HL-60/S4 (cell line): ENCODE measurements around the gene MEF2D.

ENCODE experiments used
- in situ Hi-C: fragments of 300-500 bp; cut with MboI; formaldehyde crosslinking; loops from 2 replicates; pipeline ENCODE4 v1.14.3; 2022; ENCODE audit warnings: low sequenced_read_pairs

The MEF2D gene

DNA sequence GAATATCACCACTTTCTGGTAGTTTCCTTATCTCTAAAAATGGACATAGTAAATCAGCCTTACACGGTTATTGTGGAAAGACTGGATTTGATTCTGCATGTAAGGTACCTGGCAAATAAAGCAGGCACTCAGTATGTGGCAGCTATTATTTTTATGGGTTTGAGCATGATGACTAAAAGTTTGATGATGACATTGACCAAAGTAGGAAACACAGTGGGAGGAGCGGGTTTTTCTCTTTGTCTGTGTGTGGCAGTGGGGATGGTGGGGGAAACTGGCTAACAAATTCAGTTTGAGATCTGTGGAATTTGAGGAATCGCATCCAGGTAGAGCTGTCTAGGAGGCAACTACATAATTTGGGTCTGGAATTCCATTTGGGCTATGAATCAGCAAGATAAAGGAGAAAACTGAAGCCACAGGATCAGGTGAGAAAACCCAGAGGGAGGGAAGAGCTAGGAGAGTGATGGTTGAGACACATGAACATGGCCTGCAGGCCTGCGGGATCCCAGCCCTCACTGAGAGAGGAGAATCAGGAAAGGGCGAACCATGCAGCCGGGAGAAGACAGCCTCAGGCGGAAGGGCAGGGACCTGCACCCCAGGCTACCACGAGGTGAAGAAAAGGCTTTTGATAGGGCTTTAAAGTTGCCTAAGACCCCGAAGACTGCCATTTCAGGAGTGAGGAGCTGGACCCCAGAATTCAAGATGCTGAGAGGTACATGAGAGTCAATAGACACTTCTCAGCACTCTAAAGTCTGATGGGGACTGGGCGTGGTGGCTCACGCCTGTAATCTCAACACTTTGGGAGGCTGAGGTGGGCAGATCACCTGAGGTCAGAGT, 52.2 kb downstream of the MEF2D start:
- in situ Hi-C loops, result no loop called here

GRCh38 chr1:156445789-156446263, 54.7 kb downstream of the MEF2D start:
- in situ Hi-C loops, result no loop called here

DNA sequence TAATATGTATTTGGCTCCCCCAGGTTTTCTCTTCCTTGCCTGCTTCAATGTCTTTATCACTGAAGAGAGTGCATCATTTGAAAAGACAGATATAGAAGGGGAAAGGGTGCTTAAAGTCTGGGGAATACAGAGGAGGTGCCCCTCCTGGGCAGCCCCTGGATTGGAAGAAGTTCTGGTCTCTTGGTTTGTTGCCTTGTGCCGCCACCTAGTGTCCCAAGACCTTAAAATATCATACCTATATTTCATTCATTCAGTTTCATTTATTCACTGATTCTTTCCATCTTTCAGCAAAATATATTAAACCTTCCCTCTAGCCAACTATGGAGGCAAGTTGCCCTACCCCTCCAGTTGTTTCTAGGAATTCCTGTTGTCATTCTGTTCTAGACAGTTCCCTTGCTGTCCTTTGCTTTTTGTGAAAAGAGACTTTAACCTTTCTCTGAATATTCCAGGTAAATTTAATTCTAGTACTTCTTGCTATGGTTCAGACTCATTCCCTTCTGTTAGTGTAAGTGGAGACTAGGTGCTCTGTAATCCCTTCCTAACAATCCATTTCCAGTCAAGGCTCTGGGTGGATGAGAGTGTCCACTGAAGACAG, 56.1 kb downstream of the MEF2D start:
- in situ Hi-C loops, result loop anchor here (5.0 kb wide), 1 partner anchor 62 kb away; no protein-coding TSS in a partner anchor

- in situ Hi-C loops, result loop anchor here (5.0 kb wide), 1 partner anchor 61 kb away; no protein-coding TSS in a partner anchor
These were observed 57.3 kb downstream of the MEF2D start for GRCh38 chr1:156443286-156443685.

DNA sequence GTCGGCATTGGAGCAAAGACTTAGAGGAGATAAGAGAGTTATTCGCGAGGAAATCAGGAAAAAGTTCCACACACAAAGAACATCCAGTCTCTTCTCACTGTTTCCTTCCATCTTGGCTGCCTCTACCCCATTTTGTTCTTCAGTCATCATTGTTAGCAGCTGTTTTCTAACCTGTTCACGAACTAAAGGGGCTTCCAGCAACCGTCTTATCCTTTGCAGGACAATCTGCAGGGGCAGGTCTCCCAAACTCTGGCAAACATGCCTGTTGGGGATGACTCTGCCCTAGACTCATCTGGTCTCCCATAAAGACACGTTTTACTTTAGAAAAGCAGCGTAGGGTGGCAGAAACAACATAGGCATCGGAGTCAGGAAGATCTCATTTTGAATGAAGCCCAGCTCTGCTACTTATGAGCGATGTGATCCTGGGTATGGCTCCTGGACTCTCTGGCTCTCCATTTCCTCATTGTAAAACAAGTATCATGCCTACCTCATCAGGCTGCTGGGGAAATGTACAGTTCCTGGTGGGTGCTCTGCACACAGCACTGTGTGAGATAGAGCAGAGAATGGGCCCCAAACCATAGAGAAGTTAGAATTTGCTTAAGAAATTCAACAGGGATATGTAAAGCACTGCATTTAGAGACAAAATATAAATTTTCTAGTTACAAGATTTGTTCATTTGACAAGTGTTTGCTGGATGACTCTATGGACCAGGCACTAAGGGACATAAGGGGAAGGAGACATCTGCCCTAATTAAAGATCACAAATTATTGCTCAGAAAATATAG, 59.7 kb downstream of the MEF2D start:
- in situ Hi-C loops, result loop anchor here (5.0 kb wide), 1 partner anchor 59 kb away; no protein-coding TSS in a partner anchor

GRCh38 chr1:156439777-156440183, 60.8 kb downstream of the MEF2D start:
- in situ Hi-C loops, result loop anchor here (5.0 kb wide), 1 partner anchor 57 kb away; no protein-coding TSS in a partner anchor

DNA sequence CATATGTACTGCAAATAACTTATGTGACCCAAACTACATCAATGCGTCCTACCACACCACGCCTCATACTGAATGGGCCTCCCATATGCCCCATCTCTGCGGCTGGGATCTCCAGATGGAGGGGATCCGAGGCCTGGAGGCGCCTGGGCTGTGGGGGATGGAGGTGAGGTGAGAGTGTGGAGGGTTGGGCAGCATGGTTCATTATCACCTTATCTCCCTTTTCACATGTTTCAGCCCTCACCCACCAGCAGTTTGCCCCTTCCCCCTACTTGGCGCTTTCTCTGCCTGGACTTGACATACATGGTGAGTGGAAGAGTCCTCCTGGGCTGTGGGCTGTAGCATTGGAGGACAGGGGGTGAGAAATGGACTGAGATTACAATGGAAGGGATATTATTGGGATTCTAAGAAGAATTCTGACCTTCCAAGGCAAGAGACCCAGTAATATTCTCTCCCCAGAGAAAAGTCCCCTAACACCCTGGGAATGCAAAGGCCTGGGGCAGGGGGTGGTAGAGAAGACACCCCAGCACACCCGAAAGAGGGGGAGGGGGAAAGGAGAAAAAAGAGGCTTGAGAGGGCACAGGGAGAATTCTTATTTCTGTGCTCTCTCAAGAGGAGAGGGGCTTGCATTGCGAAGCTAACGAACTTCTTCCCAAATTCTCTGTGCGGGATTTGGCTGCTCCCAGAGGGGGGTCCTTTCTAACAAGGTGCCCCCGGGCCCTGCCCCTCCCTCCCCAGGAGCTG, 61.4 kb downstream of the MEF2D start:
- in situ Hi-C loops, result no loop called here

GRCh38 chr1:156438278-156438987, 62.1 kb downstream of the MEF2D start:
- in situ Hi-C loops, result no loop called here

- in situ Hi-C loops, result no loop called here
These were observed 63.3 kb downstream of the MEF2D start for GRCh38 chr1:156437037-156437867.

DNA sequence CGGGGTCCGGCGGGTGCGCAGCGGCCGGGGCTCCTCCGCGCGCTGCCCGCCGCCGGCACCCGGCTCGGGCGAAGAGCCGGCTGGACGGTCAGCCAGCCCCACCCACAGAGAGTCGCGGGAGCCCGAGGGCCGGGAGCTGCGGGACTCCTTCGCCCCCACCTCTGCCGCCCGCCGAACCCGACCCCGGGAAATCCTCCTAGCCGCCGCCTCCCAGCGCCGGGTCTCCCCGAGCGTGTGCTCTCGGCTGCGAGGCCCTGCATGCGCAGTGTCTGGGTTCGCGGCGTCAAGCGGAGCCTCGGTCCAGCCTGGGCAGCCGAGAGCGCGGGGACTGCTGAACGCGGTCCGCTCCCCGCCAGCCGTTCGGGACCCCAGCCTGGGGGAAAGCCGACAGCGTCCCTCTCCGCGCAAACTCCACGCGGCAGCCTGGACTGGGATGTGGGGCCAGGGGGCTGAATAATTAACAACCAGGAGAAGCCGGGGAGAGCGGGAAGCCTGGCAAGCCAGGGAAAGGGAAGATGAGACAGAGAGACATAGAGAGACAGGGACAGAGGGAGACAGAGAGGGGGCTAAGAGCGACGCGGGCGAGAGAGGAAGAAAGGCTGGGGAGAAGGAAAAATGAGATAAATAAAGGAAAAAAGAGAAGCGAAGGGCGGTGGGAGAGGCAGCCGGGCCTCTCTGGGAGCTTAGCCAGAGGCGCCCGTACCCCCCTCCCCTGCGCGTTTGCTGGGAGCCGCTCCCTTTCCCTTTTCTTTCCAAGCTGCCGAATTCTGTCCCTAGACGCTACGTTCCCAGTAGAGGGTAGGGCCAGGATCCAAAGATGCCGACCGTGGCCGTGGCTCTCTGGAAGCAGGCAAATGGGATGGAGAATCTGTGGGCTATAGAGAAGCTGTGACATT, 64.2 kb downstream of the MEF2D start:
- in situ Hi-C loops, result no loop called here

DNA sequence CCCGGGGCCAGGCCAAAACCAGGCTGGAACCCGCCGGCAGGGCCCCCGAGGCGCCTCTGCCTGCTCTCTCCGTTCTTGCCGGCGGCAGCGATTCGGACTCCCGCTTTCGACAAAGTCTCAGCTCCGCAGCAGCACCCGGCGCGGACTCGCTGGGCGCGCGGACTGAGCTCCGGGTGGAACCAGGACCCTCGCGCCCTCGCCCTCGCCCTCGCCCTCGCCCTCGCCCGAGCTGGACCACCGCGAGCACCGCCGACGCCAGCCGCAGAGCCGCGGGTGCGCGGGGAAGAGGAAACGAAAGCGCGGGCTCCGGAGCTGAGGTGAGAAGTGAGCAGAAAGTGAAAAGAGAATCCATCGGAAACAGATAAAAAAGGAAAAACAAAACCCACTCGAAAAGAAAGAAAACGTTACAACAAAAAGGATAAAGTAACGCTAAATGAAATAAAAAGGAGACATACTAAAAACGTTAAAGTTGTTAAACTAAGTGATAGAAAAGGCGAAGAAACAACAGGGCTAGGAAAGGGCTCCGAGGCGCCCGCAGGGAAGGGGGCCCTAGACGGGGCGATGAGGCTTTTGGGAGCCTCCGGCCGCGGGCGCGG, 64.9 kb downstream of the MEF2D start:
- in situ Hi-C loops, result no loop called here

GRCh38 chr1:156434989-156435544, 65.5 kb downstream of the MEF2D start:
- in situ Hi-C loops, result no loop called here

DNA sequence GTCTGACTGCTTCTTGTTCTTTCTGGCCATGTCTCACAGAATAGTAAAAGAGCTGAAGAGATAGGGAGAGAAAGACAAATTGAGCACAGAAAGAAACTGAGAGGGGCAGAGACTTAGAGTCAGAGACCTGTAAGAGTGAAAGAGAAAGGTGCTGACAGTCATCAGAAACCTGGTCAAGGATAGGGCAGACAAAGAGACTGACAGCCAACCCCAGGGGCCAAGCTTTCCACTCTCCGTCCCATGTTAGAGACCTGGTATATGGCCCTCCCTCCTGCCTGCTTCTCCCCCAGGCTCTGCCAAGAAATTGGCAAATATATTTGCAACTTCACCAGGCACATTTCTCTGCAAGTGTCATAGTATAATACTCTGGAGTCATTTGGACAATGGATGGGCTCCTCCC, 67.0 kb downstream of the MEF2D start:
- in situ Hi-C loops, result no loop called here

- in situ Hi-C loops, result no loop called here
These were observed 67.5 kb downstream of the MEF2D start for GRCh38 chr1:156433032-156433431.

DNA sequence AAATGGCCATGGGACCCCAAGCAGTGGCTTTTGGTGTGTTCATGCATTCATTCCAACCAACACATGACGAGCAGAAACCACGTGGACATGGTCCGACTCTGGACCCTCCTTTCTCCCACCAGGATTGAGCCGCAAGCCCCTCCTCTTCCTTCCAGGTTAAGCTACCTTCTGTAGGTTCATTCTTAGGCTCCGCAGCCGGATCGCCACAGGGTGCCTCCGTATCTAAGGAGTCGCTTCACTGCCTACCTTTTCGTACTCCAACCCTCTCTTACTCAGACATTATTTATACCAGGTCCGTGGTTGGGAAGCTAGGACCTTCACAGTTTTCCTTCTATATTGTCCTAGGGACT, 67.9 kb downstream of the MEF2D start:
- in situ Hi-C loops, result no loop called here

DNA sequence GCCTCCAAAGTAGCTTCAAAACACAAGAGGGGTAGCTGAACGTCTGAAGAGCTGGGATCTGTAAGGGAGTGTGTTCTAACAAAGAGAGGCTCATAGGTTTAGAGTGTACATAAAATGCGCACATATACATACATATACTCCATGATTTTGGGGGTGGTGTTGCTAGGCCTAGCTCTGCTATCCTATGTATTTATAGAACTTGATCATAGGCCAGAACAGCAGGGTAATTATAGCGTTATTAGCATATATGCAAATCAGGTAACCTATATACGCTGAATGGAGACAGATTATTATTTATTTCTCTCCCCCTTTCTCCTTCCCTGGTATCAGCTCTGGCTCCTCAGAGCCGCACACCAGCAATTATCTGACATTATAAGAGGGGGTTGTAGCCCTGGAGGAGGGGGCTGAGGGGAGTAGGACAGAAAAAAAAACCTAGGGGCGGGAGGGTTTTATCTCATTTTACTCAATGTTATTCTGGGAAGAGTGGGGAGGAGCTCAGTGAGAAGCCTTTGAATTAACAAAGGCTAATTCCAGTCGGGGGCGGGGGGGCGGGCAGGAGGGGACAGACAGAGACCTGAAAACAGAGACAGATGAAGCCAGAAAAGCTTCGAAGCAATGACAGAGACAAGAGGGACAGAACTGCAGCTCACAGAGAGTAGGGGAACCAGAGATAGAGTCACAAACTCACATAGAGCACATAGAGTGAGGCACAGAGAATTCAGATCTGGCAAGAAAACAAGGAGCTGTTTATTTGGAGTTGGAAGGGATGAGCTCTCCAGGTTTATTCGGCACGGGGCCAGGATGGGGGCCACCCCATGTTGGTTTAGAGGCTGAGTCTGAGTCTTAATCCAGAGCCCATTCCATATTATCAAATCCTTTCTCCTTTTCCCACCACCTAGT, 68.6 kb downstream of the MEF2D start:
- in situ Hi-C loops, result no loop called here

DNA sequence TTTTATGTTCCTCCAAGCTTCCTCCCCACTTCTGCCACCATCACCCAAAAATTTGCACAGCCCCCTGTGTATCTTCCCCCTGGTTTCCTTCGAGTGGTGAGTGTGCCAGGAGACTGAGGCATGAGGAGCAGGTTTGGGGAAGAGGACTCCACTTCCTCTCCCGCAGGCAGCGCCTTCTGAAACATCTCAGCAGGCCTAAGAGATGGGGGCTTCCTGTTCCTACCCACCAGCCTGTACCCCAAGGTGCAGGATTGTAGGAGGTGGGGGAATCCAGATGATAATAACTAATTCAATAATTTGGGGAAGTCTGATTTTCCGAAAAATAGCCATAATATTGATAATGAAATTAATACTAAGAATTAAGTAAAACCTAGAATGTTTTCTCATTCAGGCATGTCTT, 69.2 kb downstream of the MEF2D start:
- in situ Hi-C loops, result no loop called here
